Lower lobe of right lung (tissue), 2 donors: ENCODE measurements around the gene PAN3. TPM values are rescaled to one million over a fixed set of nuclear protein-coding genes. Genes with fewer than 3 reads are reported as not detected.

Experiments used
- ATAC-seq, 2 donors: fragments of 200-7000 bp; cut with Tn5 transposase; one replicate each; pipeline ENCODE4 v1.9.1; 2020 to 2022; ENCODE audit warnings: mild to moderate bottlenecking in 2 of 2, moderate library complexity in 2 of 2
- DNase-seq: peaks from one replicate; pipeline ENCODE4 v3.0.0-alpha.2; 2020
- H3K27ac ChIP-seq: fragments of 200-600 bp; one replicate; pipeline ENCODE4 v1.8.0; 2022
- H3K27me3 ChIP-seq: fragments of 200-600 bp; one replicate; pipeline ENCODE4 v1.8.0; 2022; ENCODE audit warnings: low read depth
- H3K36me3 ChIP-seq: fragments of 200-600 bp; one replicate; pipeline ENCODE4 v1.8.0; 2022; ENCODE audit warnings: mild to moderate bottlenecking
- H3K4me1 ChIP-seq: fragments of 200-600 bp; one replicate; pipeline ENCODE4 v1.8.0; 2022
- H3K4me3 ChIP-seq: fragments of 200-600 bp; one replicate; pipeline ENCODE4 v1.8.0; 2022; ENCODE audit warnings: mild to moderate bottlenecking
- H3K9me3 ChIP-seq: fragments of 200-600 bp; one replicate; pipeline ENCODE4 v1.8.0; 2022
- intact Hi-C: fragments of 100-400 bp; cut with DNase I; formaldehyde crosslinking; loops from one replicate; pipeline ENCODE4 v1.11.0; 2022
- total RNA-seq: library from RNA; stranded (reverse); fragmentation: NEBNext Ultra II Directional; extraction: Animal tissue kit (Norgen Biotek cat#: 25700); gene quantifications from one replicate; pipeline ENCODE4 v1.2.1, GENCODE V29; 2021
- TF ChIP-seq, protein P1 (sequence below): fragments of 200-600 bp; IDR thresholded peaks from one replicate; pipeline ENCODE4 v1.8.0; 2022; ENCODE audit warnings: antibody characterized with exemption, mild to moderate bottlenecking
- donor health status: DM: no; HTN: yes; CAD: no; lungs with severe emphysema.

PAN3 gene
- total RNA-seq, 1 donor from 2014 or later, result 36.2 TPM

DNA sequence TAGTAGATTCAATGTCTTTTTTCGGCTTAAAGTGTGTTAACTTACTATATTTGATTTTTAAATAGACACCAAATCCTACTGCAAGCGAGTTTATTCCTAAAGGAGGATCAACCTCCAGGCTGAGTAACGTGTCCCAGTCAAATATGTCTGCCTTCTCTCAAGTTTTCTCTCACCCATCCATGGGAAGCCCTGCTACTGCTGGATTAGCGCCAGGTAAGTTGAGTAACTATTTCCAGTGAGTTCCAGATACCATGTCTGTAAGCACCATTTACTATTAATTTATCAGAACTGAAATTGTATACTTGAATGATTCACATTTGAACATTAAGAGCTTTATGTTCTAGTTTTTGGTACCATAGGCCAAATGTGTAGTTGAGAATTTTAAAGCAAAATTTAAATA lies 81.8 kb downstream of the PAN3 start:
- intact Hi-C loops, result no loop called here
- ATAC-seq (no peak), DNase-seq (no peak)
- H3K36me3 ChIP-seq, result peaks cover 22% of the 10 kb centered on the region
- no peaks in the 10 kb centered on the region for H3K27me3 ChIP-seq
- H3K4me3 ChIP-seq, result no peak overlapping the region
- H3K9me3 ChIP-seq, result no peaks in the 10 kb centered on the region
- H3K4me1 ChIP-seq, result no peaks in the 10 kb centered on the region
- H3K27ac ChIP-seq, result no peak overlapping the region
- TF ChIP-seq, protein P1, sequence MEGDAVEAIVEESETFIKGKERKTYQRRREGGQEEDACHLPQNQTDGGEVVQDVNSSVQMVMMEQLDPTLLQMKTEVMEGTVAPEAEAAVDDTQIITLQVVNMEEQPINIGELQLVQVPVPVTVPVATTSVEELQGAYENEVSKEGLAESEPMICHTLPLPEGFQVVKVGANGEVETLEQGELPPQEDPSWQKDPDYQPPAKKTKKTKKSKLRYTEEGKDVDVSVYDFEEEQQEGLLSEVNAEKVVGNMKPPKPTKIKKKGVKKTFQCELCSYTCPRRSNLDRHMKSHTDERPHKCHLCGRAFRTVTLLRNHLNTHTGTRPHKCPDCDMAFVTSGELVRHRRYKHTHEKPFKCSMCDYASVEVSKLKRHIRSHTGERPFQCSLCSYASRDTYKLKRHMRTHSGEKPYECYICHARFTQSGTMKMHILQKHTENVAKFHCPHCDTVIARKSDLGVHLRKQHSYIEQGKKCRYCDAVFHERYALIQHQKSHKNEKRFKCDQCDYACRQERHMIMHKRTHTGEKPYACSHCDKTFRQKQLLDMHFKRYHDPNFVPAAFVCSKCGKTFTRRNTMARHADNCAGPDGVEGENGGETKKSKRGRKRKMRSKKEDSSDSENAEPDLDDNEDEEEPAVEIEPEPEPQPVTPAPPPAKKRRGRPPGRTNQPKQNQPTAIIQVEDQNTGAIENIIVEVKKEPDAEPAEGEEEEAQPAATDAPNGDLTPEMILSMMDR, result no peak

DNA sequence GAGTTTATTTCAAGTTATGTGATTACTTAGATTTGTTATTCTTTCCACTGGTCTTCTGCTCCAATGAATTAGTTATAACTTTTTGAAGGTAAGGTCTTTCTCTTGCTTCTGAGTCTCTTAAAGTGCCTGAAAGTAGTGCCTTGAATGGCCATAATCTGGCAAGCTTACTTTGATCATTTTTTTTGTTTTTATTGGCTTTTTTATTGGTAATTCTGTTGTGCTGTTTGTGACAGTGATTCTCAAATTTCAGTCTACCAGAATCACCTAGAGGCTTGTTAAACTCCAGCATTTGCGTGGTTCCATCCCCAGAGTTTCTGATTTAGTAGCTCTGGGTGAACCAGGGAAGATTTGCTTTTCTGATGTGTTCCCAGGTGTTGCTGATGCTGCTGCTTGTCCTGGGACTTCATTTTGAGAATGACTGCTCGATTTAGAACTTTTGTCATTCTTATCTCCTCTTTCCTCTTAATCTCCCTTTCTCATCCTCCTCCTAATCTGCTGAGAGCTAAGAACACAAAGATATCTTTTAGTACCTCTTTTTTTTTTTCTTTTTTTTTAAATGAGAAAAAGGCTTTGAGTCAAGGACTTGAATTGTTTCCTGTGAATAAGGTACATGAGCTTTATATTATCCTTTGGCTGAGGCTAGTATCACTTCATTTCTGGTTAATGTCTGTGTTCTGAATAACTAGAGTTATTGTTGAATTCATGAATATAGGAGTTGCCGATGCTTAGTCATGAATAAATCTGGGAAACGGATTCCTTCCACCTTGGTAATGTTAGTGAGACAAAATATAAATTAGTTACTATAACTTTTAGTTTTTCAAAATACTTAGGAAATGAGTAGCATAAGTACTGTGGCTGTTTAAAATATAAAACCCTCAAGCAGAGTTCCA lies 91.4 kb downstream of the PAN3 start:
- Histone ChIP-seq H3K27ac (no peak overlapping the region), H3K4me3 (no peak overlapping the region), H3K36me3 (peaks cover 13% of the 10 kb centered on the region), H3K4me1 (no peaks in the 10 kb centered on the region), H3K9me3 (no peaks in the 10 kb centered on the region), H3K27me3 (no peaks in the 10 kb centered on the region)
- no peak for DNase-seq
- ATAC-seq, result no peak
- TF ChIP-seq, protein P1, result no peak
- intact Hi-C loops, result no loop called here

DNA sequence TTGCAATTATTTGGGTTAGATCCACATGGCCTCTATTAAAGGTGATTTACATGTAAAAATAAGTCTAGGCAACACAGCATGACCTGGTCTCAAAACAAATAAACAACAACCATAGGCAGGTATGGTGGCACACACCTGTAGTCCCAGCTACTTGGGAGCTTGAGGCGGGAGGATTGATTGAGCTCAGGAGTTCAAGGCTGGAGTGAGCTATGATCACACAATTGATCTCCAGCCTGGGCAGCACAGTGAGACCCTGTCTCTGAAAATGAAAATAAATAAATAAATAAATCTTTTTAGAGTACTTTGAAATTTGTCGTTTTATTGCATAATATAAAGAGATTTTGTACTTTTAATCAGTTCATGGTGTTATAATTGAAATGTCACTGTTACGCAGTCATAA lies 93.3 kb downstream of the PAN3 start:
- TF ChIP-seq, protein P1, result no peak
- no peak for DNase-seq
- H3K9me3 ChIP-seq, result no peaks in the 10 kb centered on the region
- H3K27me3 ChIP-seq, result no peaks in the 10 kb centered on the region
- intact Hi-C loops, result no loop called here
- ATAC-seq, result no peak
- no peaks in the 10 kb centered on the region for H3K4me1 ChIP-seq
- H3K4me3 ChIP-seq, result no peak overlapping the region
- H3K27ac ChIP-seq, result no peak overlapping the region
- H3K36me3 ChIP-seq, result peaks cover 13% of the 10 kb centered on the region

DNA sequence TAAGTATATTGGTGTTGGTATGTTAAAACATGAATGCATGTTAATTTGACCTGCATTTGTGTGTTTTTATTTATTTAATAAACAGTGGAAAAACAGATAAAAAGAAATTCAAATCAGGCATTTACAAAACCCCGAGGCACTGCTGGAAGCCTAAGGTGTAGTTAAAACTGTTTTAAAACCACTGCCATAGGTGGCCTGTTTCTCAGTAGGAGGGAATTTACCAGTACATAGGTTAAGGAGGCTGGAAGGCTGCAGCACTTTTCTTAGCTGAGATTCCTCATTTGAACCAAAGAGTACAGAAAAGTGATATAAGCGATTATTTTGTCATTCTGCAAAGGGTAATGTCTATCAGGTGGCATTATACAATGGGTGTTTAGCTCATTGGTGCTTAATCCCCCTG lies 99.6 kb downstream of the PAN3 start:
- ATAC-seq (no peak), DNase-seq (no peak)
- H3K27me3 ChIP-seq, result no peaks in the 10 kb centered on the region
- H3K9me3 ChIP-seq, result no peaks in the 10 kb centered on the region
- H3K27ac ChIP-seq, result no peak overlapping the region
- H3K36me3 ChIP-seq, result peaks cover 27% of the 10 kb centered on the region
- intact Hi-C loops, result no loop called here
- H3K4me1 ChIP-seq, result no peaks in the 10 kb centered on the region
- TF ChIP-seq, protein P1, result no peak
- no peak overlapping the region for H3K4me3 ChIP-seq

DNA sequence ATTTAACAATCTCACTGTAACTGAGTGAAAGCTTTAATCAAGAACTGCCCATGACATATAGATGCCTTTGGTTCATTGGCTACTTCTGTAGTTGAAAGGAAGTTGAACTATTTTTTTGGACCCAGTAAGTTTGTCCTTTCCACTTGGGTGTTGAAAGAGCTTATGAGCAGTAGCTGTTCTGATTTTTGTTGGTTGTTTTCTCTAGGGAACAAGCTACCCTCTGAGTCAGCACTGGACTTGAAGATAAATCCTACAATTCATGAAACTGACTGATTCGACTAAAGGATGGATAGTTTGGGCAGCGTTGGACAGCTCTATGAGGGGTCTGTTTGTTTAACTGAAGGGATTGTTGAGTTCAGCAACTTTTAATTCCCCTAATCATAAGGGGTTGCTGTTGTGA lies 101.0 kb downstream of the PAN3 start:
- ATAC-seq, result no peak
- Histone ChIP-seq H3K27me3 (no peaks in the 10 kb centered on the region), H3K36me3 (peaks cover 28% of the 10 kb centered on the region), H3K27ac (no peak overlapping the region), H3K9me3 (no peaks in the 10 kb centered on the region), H3K4me1 (no peaks in the 10 kb centered on the region), H3K4me3 (no peak overlapping the region)
- intact Hi-C loops, result no loop called here
- TF ChIP-seq, protein P1, result no peak
- no peak for DNase-seq
